GM19035 (cell line): ENCODE results near the gene SWI5.
"Not testable (repeated sequence)": the region's sequence is repeated elsewhere in the genome, so short reads cannot be mapped to it uniquely, and the experiment has no call there.

Source experiments
- ATAC-seq: cut with Tn5 transposase; IDR thresholded peaks from one replicate; pipeline ENCODE4 v1.9.1; 2021; ENCODE audit not compliant: unreplicated experiment

Gene SWI5

DNA sequence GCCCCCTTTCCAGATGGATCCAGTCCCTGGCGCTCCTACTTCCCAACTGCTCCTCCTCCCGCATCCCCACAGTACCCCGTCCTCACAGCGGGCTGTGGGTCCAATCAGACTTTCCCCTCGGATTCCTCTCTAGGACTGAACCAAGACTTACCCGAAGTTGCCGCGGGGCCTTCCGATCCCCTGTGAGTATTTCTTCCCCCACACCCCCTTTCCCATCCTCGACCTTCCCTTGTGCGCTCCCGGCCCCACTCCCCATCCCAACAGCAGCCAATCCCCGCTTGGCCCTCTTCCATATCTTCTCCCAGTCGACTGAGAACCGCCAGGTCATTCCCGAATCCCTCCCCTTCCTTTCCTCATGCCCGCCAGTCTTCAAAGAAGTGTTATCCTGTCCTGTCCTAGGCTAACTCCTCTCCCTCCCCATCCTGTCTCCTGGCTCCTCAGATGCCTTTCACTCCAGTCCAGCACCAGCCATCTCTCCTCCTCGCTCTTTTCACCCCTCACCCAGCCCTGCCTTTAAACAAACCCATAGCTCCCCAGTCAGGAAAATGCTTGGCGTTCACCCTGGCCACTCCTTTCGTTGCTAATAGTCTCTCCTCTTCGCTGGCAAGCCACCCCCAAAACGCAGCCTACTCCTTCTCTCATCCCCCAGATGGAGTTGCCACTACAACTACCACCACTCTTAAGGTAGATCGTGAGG lies 646 bp downstream of the SWI5 start:
- no peak for ATAC-seq

DNA sequence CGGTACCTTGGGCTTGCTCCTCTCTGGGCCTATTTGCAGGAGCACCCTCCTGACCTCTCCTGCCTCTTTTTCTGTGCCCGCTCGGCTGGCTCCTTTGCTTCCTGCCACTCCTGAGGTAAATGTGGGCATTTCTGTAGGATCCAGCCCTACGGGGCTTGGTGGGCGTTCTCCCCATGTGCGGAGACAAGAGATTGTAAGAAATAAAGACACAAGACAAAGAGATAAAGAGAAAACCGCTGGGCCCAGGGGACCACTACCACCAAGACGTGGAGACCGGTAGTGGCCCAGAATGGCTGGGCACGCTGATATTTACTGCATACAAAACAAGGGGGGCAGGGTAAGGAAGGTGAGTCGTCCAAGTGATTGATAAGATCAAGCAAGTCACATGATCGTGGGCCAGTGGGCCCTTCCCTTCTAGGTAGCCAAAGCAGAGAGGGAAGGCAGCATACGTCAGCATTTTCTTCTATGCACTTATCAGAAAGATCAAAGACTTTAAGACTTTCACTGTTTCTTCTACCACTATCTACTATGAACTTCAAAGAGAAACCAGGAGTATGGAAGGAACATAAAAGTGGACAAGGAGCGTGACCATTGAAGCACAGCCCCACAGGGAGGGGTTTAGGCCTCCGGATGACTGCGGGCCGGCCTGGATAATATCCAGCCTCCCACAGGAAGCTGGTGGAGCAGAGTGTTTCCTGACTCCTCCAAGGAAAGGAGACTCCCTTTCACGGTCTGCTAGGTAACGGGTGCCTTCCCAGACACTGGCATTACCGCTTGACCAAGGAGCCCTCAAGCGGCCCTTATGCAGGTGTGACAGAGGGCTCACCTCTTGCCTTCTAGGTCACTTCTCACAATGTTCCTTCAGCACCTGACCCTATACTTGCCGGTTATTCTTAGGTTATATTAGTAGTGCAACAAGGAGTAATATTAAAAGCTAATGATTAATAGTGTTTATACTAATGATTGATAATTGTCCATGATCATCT lies 3.3 kb downstream of the SWI5 start:
- not testable (repeated sequence) for ATAC-seq

DNA sequence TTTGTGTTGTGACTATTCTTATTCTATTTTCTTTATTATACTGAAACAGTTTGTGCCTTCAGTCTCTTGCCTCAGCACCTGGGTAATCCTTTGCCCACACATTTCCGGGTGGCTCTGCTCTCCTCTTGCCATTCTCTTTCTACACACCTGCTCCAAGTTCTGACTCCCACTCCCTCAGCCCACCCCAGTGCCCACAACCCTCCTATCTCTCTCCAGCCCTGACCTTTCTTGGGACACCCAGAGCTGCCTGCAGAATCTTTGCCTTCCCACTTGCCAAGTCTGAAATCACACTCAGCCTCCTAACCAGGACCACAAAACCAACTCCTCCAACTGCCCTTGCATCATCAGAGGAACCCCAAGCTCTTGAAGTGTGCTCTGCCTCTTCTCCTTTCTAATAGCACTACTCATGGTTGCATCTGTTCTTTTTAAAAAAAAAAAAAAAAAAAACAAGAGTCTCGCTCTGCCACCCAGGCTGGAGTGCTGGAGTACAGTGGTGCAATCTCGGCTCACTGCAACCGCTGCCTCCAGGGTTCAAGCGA lies 4.1 kb downstream of the SWI5 start:
- ATAC-seq, result no peak

- no peak for ATAC-seq
Measured at GRCh38 chr9:128282500-128282899, 6.4 kb downstream of the SWI5 start.

GRCh38 chr9:128285033-128285784 lies 9.1 kb downstream of the SWI5 start:
- no peak for ATAC-seq

- ATAC-seq, result no peak
Measured at GRCh38 chr9:128286440-128286839, 10.4 kb downstream of the SWI5 start.

DNA sequence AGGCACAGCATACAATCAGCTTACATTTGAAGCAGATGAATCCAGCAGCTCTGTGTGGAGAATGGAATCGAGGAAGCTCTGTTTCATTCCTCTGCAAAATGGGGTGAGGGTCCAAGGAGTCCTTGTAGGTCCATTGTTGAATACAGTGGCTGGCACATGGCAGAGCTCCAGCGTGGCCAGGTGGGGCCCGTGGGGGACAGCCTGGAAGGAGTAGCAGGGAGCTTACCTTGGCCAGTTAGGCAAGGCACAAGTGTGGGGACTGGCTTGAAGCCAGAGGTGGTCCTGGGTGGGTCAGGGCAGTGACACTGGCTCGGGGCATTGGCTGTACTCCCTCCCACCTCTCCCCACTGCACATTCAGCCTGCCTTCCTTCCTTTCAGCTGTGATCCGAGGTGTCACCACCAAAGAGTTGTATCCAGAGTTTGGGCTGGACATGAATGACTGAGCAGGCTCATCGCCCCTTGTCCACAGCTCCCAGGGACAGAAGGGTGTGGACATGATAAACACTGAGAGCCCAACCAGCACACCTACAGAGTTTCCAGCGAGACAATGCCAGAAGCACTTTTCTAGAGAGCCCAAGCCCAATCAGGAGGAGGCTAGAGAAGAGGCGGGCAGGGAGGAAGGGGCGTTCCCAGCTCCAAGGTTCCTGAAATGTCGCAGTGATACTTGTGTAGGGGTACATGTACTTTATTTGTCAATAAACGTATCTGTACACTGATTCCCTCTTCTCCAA lies 12.4 kb downstream of the SWI5 start:
- ATAC-seq, result no peak

GRCh38 chr9:128292009-128292408 lies 15.9 kb downstream of the SWI5 start:
- no peak for ATAC-seq

- no peak for ATAC-seq
Measured at GRCh38 chr9:128293091-128293490, 17.0 kb downstream of the SWI5 start.

DNA sequence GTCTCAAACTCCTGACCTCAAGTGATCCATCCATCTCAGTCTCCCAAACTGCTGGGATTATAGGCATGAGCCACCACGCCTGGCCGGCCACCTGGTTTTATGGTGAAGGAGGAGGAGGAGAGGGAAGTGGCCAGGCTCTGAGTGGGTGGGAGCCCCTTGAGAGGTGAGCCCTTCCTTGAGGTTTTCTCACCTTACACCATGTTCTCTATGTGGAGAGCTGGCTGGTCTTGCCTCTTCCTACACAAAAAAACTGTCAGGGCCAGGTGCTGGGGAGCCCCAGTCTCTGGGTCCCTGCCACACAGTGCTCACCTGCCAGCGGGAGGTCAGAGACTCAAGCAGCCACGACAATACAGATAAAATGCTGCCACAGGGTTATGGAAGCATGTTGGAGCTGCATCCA lies 18.1 kb downstream of the SWI5 start:
- no peak for ATAC-seq

GRCh38 chr9:128296340-128297220 lies 20.5 kb downstream of the SWI5 start:
- no peak for ATAC-seq

DNA sequence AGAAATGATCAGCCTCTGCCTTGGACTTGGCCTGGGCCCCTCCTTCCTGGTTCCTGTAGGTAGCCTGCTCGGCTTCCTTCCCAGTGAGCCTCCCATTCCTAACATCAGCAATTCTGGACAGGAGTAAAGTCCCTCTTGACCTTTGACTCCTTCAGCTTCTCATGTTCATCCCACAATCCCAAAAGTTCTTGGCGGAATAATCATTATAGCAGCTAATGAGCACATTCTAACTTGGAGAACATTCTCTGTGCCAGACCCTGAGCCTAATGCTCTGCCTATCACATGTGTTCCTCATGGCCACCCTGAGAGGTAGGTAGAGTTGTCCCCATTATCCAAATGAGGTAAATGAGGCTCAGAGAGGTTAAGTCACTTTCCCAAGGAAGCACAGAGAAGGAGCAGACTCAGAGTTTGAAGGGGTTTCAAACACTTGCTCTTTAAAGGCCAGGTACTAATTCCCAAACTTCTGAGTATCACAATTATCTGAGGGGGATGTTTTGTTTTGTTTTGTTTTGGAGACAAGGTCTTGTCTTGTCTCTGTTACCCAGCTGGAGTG lies 21.2 kb downstream of the SWI5 start:
- ATAC-seq, result no peak

- ATAC-seq, result no peak
Measured at GRCh38 chr9:128298535-128299482, 22.7 kb downstream of the SWI5 start.

GRCh38 chr9:128304136-128304970 lies 28.3 kb downstream of the SWI5 start:
- no peak for ATAC-seq

DNA sequence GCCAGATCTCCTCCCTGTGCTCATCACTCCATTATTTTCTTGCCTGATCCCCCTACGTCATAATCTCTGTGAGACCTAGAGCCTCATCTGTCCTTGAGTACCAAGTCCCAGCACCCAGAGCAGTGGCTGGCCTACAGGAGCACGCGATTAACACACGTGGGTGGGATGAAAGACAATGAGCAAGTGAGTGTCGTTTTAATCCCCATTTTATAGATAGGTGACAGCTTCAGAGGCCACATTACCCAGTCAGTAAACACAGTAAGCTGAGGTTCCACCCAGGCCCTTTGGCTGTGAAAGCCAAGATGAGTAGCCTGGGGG lies 28.9 kb downstream of the SWI5 start:
- ATAC-seq, result no peak

- ATAC-seq, result no peak
Measured at GRCh38 chr9:128309551-128309950, 33.5 kb downstream of the SWI5 start.

DNA sequence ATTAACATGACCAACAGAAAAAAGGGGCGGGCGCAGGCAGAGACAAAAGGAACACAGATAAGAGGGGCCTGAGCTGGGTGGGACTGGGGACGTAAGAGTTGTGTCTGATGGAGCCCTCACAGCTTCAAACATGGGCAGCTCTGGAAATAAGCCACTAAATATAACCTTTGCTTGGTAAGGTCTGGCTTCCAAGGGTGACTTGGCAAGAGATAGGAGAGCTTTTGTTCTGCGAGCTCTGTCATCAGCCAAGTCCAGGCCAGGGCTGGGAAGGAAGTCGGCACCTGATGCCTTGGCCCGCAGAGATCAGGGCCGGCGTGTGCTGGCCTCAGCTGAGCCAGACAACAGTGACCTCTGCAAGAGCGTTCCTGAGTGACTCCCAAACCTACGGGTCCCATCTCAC lies 34.4 kb downstream of the SWI5 start:
- ATAC-seq, result no peak
